Activated CD8-positive, alpha-beta memory T cell treated with anti-CD3 and anti-CD28 coated beads, Interleukin-2, amount 50 U/mL, for 1 hour (primary cell): ENCODE data around the gene NUMBL.
"Not testable (repeated sequence)": the region's sequence is repeated elsewhere in the genome, so short reads cannot be mapped to it uniquely, and the experiment has no call there.

ENCODE experiments used
- DNase-seq: peaks from one replicate; pipeline ENCODE4 v3.0.0-alpha.2; 2020; ENCODE audit errors: extremely low read depth

The NUMBL gene

DNA sequence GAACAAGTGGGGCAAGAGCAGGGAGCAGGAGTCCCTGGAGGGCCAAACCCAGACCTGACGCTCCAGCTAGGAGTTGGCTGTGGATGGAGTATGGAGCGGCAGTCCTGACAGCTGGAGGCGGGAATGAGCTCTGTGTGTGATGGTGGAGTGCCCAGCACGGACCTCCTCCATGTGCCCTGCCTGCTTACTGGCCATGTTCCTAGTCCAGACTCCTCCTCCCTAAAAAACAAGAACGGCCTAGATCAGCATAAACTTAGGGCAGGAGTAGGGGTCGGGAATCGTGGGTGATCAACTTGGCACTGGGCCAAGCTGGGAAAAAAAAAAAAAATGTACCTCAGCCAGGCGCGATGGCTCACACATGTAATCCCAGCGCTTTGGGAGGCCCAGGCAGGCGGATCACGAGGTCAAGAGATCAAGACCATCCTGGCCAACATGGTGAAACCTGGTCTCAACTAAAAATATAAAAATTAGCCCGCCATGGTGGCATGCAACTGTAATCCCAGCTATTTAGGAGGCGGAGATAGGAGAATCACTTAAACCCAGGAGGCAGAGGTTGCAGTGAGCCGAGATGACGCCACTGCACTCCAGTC lies 59.8 kb downstream of the NUMBL start:
- DNase-seq = no peak

DNA sequence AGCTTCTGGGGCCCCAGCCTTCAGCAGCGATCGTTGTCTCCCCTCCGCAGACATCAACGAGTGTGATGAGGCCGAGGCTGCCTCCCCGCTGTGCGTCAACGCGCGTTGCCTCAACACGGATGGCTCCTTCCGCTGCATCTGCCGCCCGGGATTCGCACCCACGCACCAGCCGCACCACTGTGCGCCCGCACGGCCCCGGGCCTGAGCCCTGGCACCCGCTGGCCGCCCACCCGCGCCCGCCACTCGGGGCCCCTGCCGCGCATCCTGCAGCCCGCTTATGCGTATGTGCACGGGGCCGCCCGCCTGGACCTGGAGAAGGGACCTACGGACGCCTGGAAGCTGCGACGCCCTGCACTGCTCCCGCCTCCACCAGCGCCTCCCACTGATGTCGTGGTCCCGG lies 61.1 kb downstream of the NUMBL start:
- DNase-seq = no peak

DNA sequence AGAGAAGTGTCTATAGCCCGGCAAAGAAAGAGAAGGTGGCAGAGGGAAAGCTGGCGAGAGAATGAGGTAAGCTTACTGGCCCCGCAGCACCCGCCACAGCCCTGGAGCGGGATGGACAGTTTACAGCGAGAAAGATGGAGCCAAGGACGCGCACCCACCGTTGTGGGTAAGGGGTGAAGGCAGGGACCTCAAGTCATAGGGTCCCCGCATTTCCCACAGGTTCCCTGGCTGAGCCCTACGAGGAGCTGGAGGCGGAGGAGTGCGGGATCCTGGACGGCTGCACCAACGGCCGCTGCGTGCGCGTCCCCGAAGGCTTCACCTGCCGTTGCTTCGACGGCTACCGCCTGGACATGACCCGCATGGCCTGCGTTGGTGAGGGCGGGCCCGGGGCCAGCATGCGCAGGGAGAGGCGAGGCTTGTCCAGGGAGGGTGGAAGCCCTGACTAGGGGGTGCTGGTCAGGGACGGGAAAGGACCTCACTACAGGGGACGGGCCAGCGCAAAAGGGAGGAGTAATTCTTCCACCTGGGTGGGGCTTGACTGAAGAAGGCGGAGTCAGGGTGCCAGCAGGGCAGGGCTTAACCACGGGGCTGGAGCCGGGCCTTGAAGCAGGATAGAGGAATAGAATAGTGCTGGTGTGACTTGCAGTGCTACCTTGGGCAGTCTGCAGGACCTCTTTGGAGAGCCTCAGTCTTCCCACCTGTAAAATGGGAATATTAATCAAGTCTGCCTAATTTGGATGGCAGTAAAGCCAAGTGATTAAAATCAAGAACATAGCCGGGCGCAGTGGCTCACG lies 62.8 kb downstream of the NUMBL start:
- no peak for DNase-seq

- no peak for DNase-seq
These were observed 63.5 kb downstream of the NUMBL start for GRCh38 chr19:40626918-40627317.

DNA sequence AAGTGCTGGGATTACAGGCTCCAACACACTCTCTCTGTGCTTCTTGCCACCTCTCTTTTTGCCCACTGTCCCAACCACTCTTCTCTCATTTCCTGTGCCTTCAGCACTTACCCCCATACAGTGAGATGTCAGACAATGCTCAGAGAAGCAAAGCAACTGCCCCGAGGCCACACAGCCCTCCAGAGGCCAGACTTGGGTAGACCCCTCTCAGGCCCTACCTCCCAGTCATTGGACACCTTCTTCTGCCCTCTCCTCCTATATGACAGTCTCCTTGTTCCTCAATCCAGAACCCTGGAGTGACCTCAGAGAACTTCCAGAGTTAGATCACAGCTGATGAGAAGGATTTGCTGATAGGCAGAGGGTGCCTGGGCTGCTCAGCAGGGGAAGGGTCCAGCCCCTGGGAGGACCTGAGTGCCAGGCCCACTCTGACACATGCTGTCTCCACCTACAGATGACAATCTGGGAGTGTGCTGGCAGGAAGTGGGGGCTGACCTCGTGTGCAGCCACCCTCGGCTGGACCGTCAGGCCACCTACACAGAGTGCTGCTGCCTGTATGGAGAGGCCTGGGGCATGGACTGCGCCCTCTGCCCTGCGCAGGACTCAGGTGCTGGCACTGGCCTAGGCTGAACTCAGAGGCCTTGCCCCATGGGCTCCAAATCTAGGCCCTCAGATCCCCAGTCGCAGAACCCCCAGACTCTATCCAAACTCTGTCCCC lies 64.9 kb downstream of the NUMBL start:
- no peak for DNase-seq

- DNase-seq = not testable (repeated sequence)
These were observed 65.9 kb downstream of the NUMBL start for GRCh38 chr19:40624369-40625153.

GRCh38 chr19:40623403-40624251 lies 66.8 kb downstream of the NUMBL start:
- no peak for DNase-seq

GRCh38 chr19:40622773-40623075 lies 67.7 kb downstream of the NUMBL start:
- no peak for DNase-seq

DNA sequence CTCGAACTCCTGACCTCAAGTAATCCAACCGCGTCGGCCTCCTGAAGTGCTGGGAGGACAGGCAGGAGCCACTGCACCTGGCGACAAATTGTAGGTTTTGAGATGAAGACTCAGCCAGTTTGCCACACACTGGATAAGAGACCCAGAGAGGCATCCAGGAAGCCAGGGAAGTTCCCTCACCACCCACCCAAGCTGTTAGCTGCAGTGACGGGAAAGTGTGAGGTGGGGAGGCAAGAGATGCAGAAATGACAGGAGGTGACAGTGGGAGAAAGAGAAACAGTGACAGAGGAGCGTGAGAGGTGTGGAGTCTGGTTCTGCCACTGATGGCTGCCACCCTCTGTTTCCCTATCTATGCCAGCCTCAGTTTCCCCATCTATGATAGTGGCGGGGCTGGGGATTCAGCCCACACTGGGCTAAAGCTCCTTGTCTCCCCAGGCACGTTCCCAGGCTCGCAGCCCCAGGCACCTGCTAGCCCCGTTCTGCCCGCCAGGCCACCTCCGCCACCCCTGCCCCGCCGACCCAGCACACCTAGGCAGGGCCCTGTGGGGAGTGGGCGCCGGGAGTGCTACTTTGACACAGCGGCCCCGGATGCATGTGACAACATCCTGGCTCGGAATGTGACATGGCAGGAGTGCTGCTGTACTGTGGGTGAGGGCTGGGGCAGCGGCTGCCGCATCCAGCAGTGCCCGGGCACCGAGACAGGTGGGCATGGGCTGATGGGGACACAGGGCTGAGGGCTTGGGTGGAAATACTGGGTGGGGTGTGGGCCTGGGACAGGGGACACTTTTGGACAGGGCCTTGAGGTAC lies 68.3 kb downstream of the NUMBL start:
- DNase-seq = no peak

- no peak for DNase-seq
These were observed 69.2 kb downstream of the NUMBL start for GRCh38 chr19:40621283-40621682.

DNA sequence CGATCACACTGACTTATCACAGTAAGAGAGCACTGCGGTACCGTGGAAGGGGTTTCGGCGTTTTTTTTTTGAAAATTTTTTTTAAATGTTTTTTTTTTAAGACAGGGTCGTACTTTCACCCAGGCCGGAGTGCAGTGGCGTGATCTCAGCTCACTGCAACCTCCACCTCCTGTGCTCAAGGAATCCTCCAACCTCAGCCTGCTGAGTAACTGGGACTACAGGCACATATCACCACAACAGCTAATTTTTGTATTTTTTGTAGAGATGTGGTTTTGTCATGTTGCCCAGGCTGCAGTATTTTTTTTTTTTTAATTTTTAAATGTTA lies 70.3 kb downstream of the NUMBL start:
- no peak for DNase-seq

DNA sequence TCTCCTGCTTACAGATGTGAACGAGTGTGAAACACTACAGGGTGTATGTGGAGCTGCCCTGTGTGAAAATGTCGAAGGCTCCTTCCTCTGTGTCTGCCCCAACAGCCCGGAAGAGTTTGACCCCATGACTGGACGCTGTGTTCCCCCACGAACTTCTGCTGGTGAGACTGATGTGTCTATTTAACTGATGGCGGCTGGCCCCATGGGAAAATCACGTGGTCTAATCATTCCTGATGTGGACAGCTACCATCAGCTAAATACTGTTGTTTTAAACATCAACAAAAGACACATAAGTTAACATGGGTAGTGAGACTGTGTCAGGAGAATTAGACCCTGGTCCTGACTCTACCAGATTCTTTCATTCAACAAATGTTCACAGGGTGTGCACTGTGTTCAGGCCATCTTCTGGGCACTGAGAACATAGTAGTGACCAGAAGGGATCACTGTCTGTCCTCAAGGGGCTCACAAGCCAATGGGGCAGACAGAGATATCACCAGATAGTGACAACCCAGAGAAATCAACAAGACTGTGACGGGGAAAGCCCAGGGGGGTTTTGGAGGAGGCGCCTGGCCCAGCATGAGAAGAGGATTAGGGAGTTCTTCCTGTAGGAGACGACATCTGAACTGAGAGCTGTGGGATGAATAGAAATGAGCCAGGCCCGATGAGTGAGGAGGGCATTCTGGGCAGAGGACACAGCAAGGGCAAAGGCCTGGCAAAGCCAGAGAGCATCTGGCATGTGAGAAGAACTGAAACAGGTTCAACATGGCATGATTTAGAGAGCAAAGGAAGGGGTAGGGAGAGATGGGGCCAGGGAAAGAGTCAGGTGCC lies 70.9 kb downstream of the NUMBL start:
- DNase-seq = no peak

GRCh38 chr19:40617961-40618360 lies 72.5 kb downstream of the NUMBL start:
- no peak for DNase-seq

DNA sequence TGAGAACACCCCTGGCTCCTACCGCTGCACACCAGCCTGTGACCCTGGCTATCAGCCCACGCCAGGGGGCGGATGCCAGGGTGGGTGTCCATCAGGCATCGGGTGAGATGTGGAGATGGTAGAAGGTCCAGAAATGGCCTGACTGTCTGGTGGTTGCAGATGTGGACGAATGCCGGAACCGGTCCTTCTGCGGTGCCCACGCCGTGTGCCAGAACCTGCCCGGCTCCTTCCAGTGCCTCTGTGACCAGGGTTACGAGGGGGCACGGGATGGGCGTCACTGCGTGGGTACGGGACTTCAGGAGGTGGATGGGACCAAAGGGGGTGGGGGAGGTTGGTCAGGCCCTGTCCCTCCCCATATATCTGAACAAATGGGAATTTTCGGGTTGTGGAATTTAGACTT lies 73.5 kb downstream of the NUMBL start:
- DNase-seq = no peak

DNA sequence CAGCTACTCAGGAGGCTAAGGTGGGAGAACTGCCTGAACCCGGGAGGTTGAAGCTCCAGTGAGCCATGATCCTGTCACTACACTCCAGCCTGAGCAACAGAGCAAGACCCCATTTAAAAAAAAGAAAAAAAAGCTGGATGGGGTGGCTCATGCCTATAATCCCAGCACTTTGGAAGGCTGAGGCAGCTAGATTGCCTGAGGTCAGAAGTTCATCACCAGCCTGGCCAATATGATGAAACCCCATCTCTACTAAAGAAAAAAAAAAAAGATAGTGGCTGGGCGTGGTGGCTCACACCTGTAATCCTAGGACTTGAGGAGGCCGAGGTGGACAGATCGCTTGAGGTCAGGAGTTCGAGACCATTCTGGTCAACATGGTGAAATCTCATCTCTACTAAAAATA lies 74.3 kb downstream of the NUMBL start:
- DNase-seq = no peak
